Natural killer cell (primary cell): ENCODE data around the gene AOAH. TPM values are rescaled to one million over a fixed set of nuclear protein-coding genes. Genes with fewer than 3 reads are reported as not detected.

Experiments used
- ATAC-seq, 3 donors: fragments of 150-1000 bp in 2 of 3; fragments of 200-7000 bp in 1 of 3; cut with Tn5 transposase; 1 replicate in 1 of 3; 2 replicates in 2 of 3; pipeline ENCODE4 v1.10.0; 2021; ENCODE audit warnings: mild to moderate bottlenecking in 2 of 3, moderate library complexity in 2 of 3
- DNase-seq, 2 donors: peaks; one replicate each; pipeline versions ENCODE4 v3.0.0 to v3.0.0-alpha.2; 2013 to 2021; ENCODE audit warnings: mixed read lengths in 1 of 2
- H3K27ac ChIP-seq: one replicate; pipeline ENCODE4 v1.5.1; 2013; ENCODE audit warnings: mild to moderate bottlenecking, low read length
- H3K27me3 ChIP-seq: one replicate; pipeline ENCODE4 v1.6.1; 2013; ENCODE audit warnings: low read length; ENCODE audit not compliant: control insufficient read depth, insufficient read depth
- H3K36me3 ChIP-seq: one replicate; pipeline ENCODE4 v1.6.1; 2013; ENCODE audit warnings: low read length; ENCODE audit not compliant: control insufficient read depth, insufficient read depth
- H3K4me1 ChIP-seq: one replicate; pipeline ENCODE4 v1.6.1; 2013; ENCODE audit warnings: low read length; ENCODE audit not compliant: control insufficient read depth, insufficient read depth
- H3K4me3 ChIP-seq: one replicate; pipeline ENCODE4 v1.5.1; 2013; ENCODE audit warnings: low read length
- H3K9me3 ChIP-seq: one replicate; pipeline ENCODE4 v1.6.1; 2013; ENCODE audit warnings: low read length; ENCODE audit not compliant: control insufficient read depth, insufficient read depth
- H3K27ac Mint-ChIP-seq, 2 donors: one replicate each; pipeline ENCODE4 v1.8.0; 2022; ENCODE audit warnings: mild to moderate bottlenecking in 2 of 2, mixed read lengths in 2 of 2, moderate library complexity in 1 of 2
- H3K27me3 Mint-ChIP-seq, 2 donors: one replicate each; pipeline ENCODE4 v1.8.0; 2022; ENCODE audit warnings: low read depth in 2 of 2, mixed read lengths in 2 of 2
- H3K36me3 Mint-ChIP-seq: one replicate; pipeline ENCODE4 v1.8.0; 2022; ENCODE audit warnings: mixed read lengths
- H3K4me1 Mint-ChIP-seq, 2 donors: one replicate each; pipeline ENCODE4 v1.8.0; 2022; ENCODE audit warnings: mixed read lengths in 2 of 2
- H3K4me3 Mint-ChIP-seq: one replicate; pipeline ENCODE4 v1.8.0; 2022; ENCODE audit warnings: mild to moderate bottlenecking, moderate library complexity, mixed read lengths
- H3K9me3 Mint-ChIP-seq, 2 donors: one replicate each; pipeline ENCODE4 v1.8.0; 2022; ENCODE audit warnings: mixed read lengths in 2 of 2
- CTCF ChIP-seq: fragments of 200-600 bp; IDR thresholded peaks from one replicate; pipeline ENCODE4 v1.8.0; 2022; ENCODE audit warnings: antibody characterized with exemption
- WGBS: methylation state at CpG from one replicate; pipeline ENCODE4 v1.1.7; 2013; ENCODE audit warnings: missing lambda C conversion rate; ENCODE audit not compliant: insufficient coverage; 5-methylcytosine and 5-hydroxymethylcytosine counted together
- intact Hi-C: fragments of 100-400 bp; cut with micrococcal nuclease; formaldehyde crosslinking; loops from one replicate; pipeline ENCODE4 v1.14.2; 2022
- total RNA-seq, 4 donors: library from RNA; stranded (reverse); fragments of 120-200 nt in 1 of 4; gene quantifications; one replicate each; pipeline versions ENCODE4 v1.2.3 to v1.2.4, GENCODE V29; 2013 to 2022

AOAH gene, protein sequence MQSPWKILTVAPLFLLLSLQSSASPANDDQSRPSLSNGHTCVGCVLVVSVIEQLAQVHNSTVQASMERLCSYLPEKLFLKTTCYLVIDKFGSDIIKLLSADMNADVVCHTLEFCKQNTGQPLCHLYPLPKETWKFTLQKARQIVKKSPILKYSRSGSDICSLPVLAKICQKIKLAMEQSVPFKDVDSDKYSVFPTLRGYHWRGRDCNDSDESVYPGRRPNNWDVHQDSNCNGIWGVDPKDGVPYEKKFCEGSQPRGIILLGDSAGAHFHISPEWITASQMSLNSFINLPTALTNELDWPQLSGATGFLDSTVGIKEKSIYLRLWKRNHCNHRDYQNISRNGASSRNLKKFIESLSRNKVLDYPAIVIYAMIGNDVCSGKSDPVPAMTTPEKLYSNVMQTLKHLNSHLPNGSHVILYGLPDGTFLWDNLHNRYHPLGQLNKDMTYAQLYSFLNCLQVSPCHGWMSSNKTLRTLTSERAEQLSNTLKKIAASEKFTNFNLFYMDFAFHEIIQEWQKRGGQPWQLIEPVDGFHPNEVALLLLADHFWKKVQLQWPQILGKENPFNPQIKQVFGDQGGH
- 100 to 1,000 TPM; 263 to 403 (median 312) TPM for total RNA-seq
- 224 TPM for total RNA-seq (2013)

DNA sequence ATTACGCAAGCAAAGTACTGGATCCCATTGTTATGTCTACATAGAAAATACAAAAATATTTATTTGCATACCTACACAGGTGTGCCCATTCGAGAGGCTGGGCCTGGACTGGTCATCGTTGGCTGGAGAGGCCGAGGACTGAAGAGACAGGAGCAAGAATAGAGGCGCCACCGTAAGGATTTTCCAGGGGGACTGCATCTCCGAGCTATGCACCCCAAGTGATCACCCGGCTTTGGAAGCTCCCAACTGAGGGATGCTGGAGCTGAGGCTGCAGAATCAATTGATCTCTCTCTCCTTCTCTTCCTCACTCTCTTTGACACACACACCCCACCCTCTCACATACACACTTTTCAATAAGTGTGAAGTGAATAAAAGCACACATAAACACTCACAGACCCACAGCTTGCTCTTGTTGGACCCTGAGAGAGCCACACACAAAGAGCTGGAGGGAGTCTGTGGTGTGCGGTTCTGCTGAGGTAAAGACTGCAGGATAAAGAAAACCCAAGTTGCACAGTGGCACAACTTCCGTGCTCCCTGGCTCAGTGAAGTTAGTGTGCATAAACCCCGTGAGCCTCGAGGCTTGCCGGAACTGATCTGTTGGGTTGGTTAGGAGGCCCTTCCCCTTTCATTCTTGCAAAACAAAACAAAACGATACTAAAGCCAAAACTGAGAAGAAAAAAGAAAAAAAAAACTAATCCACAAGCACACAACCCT, at the start of gene AOAH:
Gene AOAH, minus strand, starts transcription at position 544 of the 714 bp plus-strand sequence. Its CDS starts 346 bp downstream, at position 198.
- Mint-ChIP-seq H3K9me3 (no peaks in the 10 kb centered on the region), H3K4me1 (peaks cover 84 to 88% of the 10 kb centered on the region in 2 donors), H3K27ac (peak within 1 kb of the TSS; percentile 90), H3K36me3 (peaks cover 12% of the 10 kb centered on the region), H3K27me3 (no peaks in the 10 kb centered on the region), H3K4me3 (peak within 1 kb of the TSS; percentile 91)
- H3K27ac ChIP-seq, result peak within 1 kb of the TSS; percentile 75
- H3K4me3 ChIP-seq, result peak within 1 kb of the TSS; percentile 78
- H3K27me3 ChIP-seq, result no peaks in the 10 kb centered on the region
- ATAC-seq, result peak; percentile 74 to 92 (median 89)
- no peaks in the 10 kb centered on the region for H3K9me3 ChIP-seq
- H3K4me1 ChIP-seq, result peaks cover 57% of the 10 kb centered on the region
- TF ChIP-seq CTCF, result no peak
- peaks cover 2% of the 10 kb centered on the region for H3K36me3 ChIP-seq
- intact Hi-C loops, result loop anchor here (1.0 to 5.0 kb wide), 7 partner anchors 15 to 140 kb away; no protein-coding TSS in a partner anchor
- peak; percentile 72 to 93 for DNase-seq
- 13% methylated on average over 12 of the region's 14 CpGs for WGBS

DNA sequence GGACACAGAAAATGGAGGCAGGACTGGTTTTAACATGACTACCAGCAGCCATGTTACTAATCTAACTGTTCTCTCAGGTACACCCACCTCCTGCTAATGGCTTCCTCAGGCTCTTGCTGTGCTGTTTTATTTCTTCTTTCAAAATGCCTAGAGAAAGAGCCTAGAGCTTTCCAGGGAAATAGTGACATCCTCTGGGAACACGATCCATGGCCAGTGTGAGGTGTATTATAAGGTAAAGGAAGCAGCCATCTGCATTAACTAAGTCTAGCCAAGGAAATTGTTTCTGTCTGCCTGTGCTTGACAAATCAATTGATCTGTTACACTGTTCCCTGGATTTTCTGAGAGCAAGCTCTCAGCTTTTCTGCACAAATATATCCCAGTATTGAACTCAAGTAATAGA, 42.2 kb upstream of the AOAH start:
- 100% methylated on average over 1 of the region's 1 CpG for WGBS
- peak overlapping the region; percentile 45 to 79 for H3K27ac Mint-ChIP-seq
- H3K27me3 Mint-ChIP-seq, result no peaks in the 10 kb centered on the region
- no peaks in the 10 kb centered on the region for H3K27me3 ChIP-seq
- no peak overlapping the region for H3K4me3 ChIP-seq
- no peak overlapping the region for H3K27ac ChIP-seq
- no peak for TF ChIP-seq CTCF
- H3K9me3 Mint-ChIP-seq, result no peaks in the 10 kb centered on the region
- no peak overlapping the region for H3K4me3 Mint-ChIP-seq
- H3K9me3 ChIP-seq, result no peaks in the 10 kb centered on the region
- DNase-seq (no peak), ATAC-seq (no peak)
- H3K36me3 Mint-ChIP-seq, result no peaks in the 10 kb centered on the region
- no peaks in the 10 kb centered on the region for H3K36me3 ChIP-seq
- H3K4me1 Mint-ChIP-seq, result peaks cover 42 to 51% of the 10 kb centered on the region in 2 donors
- peaks cover 15% of the 10 kb centered on the region for H3K4me1 ChIP-seq
- intact Hi-C loops, result no loop called here

DNA sequence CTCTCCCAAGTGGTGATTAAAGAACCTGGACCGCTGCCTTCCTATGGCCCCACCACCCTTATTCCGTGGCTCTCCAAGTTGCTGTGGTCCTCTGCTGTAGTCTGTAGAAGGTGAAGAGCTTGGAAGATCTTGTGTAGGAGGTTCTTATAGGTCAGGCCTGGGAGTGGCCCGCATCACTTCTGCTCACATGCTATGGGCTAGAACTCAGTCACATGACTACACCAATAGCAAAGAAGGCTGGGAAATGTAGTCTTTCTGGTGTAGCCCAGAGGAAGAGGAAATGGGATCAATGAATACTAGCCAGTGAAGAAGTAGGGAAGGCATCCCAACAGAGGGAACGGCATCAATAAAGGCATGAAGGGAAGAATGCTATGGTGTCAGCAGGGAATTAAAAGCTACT, 41.3 kb upstream of the AOAH start:
- no peaks in the 10 kb centered on the region for H3K36me3 ChIP-seq
- 75% methylated on average over 4 of the region's 4 CpGs for WGBS
- no peak for DNase-seq
- Mint-ChIP-seq H3K4me1 (peaks cover 36 to 48% of the 10 kb centered on the region in 2 donors), H3K36me3 (no peaks in the 10 kb centered on the region), H3K27me3 (no peaks in the 10 kb centered on the region), H3K9me3 (no peaks in the 10 kb centered on the region), H3K4me3 (no peak overlapping the region), H3K27ac (peak overlapping the region; percentile 79 to 87)
- ATAC-seq, result peak; percentile 48 to 70 (median 58)
- no peak overlapping the region for H3K27ac ChIP-seq
- H3K9me3 ChIP-seq, result no peaks in the 10 kb centered on the region
- peaks cover 15% of the 10 kb centered on the region for H3K4me1 ChIP-seq
- TF ChIP-seq CTCF, result no peak
- no peak overlapping the region for H3K4me3 ChIP-seq
- intact Hi-C loops, result no loop called here
- H3K27me3 ChIP-seq, result no peaks in the 10 kb centered on the region
